GM10248 (cell line): ENCODE data around the gene PILRA.

Experiments
- CTCF ChIA-PET: fragments of 300-600 bp; sonication (Branson Sonifier 250); formaldehyde crosslinking; extraction: SDS; loops from one replicate; lab custom pipeline; 2021; ENCODE audit warnings: antibody characterized with exemption; lab: Yijun Ruan, JAX
- POLR2A ChIA-PET: fragments of 350-650 bp; sonication (Branson Sonifier 250); formaldehyde crosslinking; extraction: SDS; loops from one replicate; lab custom pipeline; 2020; ENCODE audit warnings: antibody characterized with exemption; lab: Yijun Ruan, JAX
- DNase-seq: peaks from one replicate; pipeline ENCODE4 v3.0.0; 2012; ENCODE audit errors: extremely low spot score
- TF ChIP-seq, protein P1 (sequence below): IDR thresholded peaks from 2 replicates; pipeline ENCODE4 v1.5.1; 2012; ENCODE audit warnings: mild to moderate bottlenecking, low read depth; ENCODE audit errors: extremely low read depth, missing control alignments, control extremely low read depth

The PILRA gene

DNA sequence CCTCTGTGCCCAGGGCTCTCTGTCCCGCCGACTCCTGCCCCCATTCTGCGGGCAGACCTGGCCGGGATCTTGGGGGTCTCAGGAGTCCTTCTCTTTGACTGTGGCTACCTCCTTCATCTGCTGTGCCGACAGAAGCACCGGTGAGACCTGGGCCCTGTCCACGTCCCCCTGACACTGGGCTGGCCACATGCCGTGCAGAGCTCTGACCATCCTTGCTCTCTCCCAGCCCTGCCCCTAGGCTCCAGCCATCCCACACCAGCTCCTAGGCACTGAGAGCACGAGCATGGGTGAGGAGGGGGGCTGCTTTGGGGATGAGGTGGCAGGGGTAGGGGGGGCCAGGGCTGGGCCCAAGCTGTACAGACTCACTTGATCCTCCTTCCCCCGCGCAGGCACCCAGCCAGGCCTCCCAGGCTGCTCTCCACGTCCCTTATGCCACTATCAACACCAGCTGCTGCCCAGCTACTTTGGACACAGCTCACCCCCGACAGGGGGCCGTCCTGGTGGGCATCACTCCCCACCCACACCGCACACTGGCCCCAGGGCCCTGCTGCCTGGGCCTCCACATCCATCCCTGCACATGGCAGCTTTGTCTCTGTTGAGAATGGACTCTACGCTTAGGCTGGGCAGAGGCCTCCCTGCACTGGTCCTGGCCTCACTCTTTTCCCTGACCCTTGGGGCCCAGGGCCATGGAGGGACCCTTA, 20.2 kb upstream of the PILRA start:
- DNase-seq: no peak
- TF ChIP-seq, protein P1, sequence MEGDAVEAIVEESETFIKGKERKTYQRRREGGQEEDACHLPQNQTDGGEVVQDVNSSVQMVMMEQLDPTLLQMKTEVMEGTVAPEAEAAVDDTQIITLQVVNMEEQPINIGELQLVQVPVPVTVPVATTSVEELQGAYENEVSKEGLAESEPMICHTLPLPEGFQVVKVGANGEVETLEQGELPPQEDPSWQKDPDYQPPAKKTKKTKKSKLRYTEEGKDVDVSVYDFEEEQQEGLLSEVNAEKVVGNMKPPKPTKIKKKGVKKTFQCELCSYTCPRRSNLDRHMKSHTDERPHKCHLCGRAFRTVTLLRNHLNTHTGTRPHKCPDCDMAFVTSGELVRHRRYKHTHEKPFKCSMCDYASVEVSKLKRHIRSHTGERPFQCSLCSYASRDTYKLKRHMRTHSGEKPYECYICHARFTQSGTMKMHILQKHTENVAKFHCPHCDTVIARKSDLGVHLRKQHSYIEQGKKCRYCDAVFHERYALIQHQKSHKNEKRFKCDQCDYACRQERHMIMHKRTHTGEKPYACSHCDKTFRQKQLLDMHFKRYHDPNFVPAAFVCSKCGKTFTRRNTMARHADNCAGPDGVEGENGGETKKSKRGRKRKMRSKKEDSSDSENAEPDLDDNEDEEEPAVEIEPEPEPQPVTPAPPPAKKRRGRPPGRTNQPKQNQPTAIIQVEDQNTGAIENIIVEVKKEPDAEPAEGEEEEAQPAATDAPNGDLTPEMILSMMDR: no peak
- CTCF ChIA-PET: interaction anchor here (1.4 kb wide), 1 partner anchor 55 kb away, joined by 3 read pairs; no protein-coding TSS in a partner anchor
- POLR2A ChIA-PET: no interaction called here

DNA sequence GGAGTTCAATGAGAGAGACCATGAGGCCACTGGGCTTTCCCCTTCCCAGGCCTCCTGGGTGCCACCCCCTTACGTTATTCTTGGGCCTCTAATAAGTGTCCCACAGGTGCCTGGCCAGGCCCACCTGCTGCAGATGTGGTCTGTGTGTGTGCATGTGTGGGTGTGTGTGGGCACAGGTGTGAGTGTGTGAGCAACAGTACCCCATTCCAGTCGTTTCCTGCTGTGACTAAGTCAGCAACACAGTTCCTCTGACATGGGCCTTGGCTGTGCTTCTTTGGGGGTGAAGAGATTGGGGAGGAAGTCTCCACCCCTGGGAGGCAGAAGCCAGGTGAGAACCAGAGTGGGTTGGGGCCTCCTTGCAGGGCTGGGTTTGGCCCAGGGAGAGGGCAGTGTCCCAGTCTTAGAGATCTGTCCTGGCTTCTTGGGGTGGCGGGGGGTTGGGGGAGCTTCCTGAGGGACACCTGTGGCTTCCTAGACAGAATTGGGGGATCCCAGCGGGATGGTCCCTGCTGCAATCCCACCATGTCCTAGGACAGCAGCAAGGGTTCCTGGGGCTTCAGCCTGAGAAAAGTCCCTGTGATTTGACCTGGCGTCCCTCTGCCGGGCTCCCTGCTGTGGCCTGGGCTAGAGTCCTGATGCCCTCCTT, 19.5 kb upstream of the PILRA start:
- ChIA-PET POLR2A (no interaction called here), CTCF (interaction anchor here (0.6 to 1.4 kb wide), 3 partner anchors 42 to 221 kb away, joined by 3 read pairs; no protein-coding TSS in a partner anchor)
- TF ChIP-seq, protein P1: no peak
- DNase-seq: no peak

DNA sequence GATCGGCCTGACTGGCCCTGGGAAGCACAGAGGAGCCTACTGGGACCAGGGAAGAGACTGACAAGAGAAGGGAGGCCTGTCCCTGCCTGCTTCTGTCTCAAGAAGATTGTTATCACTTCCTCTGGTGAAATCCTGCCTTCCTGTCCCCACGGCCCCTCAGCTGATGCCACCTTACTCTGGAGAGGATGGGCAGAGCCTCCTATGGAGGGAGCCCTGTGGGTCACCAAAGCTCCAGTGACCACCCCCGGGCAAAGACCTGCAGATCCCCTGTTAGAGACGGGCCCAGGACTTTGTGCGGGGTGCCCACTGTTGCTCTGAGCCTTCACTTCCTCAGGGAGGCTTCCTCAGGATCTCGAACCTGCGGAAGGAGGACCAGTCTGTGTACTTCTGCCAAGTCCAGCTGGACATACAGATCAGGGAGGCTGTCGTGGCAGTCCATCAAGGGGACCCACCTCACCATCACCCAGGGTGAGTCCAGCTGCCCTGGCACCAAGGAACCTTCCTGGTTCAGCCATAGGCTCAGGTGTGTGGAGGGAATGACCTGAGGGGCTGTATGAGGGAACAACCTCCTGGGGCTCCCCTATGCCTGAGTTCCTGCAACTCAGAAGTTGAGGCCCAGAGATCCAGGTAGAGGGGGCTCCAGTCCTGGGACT, 16.7 kb upstream of the PILRA start:
- POLR2A ChIA-PET: no interaction called here

GRCh38 chr7:100357131-100357561, 16.1 kb upstream of the PILRA start:
- ChIA-PET POLR2A (no interaction called here), CTCF (no interaction called here)
- DNase-seq: no peak
- TF ChIP-seq, protein P1: no peak

More for the DNA sequence above, 16.7 kb upstream of the PILRA start:
- CTCF ChIA-PET: no interaction called here
- DNase-seq: no peak
- TF ChIP-seq, protein P1: no peak

DNA sequence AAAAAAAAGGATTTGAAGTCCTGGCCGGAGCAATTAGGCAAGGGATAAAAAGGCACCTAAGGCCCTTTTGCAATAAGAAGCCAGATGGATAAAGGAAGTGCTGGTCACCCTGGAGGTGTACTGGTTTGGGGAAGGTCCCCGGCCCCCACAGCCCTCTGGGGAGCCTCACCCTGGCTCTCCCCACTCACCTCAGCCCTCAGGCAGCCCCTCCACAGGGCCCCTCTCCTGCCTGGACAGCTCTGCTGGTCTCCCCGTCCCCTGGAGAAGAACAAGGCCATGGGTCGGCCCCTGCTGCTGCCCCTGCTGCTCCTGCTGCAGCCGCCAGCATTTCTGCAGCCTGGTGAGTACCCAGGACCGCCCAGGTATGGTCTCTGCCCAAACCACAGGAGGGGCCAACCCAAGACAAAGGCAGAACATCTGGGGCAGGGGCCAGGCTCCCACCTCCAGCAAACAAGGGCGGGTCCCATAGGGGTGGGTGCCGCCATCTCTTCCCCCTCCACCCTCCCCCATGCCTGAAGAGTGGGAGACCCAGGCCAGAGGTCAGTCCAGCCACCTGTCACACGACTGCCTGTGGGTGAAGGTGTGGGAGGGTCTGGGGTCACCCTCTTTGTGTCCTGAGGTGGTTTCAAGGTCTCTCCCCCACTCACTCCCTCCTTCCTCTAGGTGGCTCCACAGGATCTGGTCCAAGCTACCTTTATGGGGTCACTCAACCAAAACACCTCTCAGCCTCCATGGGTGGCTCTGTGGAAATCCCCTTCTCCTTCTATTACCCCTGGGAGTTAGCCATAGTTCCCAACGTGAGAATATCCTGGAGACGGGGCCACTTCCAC, 15.0 kb upstream of the PILRA start, which contains the start of gene PILRB:
TSS of gene PILRB (plus strand) at position 91 of the 830 bp plus-strand sequence. CDS start at position 277, 186 bp downstream.
- CTCF ChIA-PET: interaction anchor here (1.1 to 2.5 kb wide), 3 partner anchors 14 to 50 kb away, joined by 3 to 16 read pairs (median 3); no protein-coding TSS in a partner anchor
- TF ChIP-seq, protein P1: peak; percentile 21
- POLR2A ChIA-PET: interaction anchor here (1.1 kb wide), 1 partner anchor 11 kb away, joined by 3 read pairs; no protein-coding TSS in a partner anchor
- DNase-seq: no peak
